ENCODE data around the gene CCDC171. TPM values are rescaled to one million over a fixed set of nuclear protein-coding genes. Genes with fewer than 3 reads are reported as not detected.

CCDC171 gene
- total RNA-seq, 2 experiments from 2014 or later = 0.49 to 1.1 TPM

GRCh38 chr9:15743512-15743911 is 190.7 kb downstream of the CCDC171 start:
- no peak for ATAC-seq (ENCODE audit: poor library complexity)
- no peak for DNase-seq
- H3K4me1 ChIP-seq (ENCODE audit: insufficient read depth, low read length) = no peaks in the 10 kb centered on the region
- no peak overlapping the region for H3K4me3 ChIP-seq (ENCODE audit: low read length)
- no peaks in the 10 kb centered on the region for H3K4me1 Mint-ChIP-seq (ENCODE audit: low read depth)
- no peak overlapping the region for H3K27ac ChIP-seq (ENCODE audit: low read depth in 1 of 2, low read length in 2 of 2)
- peaks cover 0 to 10% of the 10 kb centered on the region in 2 experiments for H3K9me3 ChIP-seq (ENCODE audit: control insufficient read depth in 1 of 2, insufficient read depth in 1 of 2, low read length in 2 of 2)
- H3K27me3 Mint-ChIP-seq = no peaks in the 10 kb centered on the region
- no peak for TF ChIP-seq CTCF (IDR thresholded peaks at IDR 0.05)
- intact Hi-C loops (cut with DNase I, micrococcal nuclease) = no loop called here
- H3K27ac Mint-ChIP-seq = no peak overlapping the region
- ChIA-PET CTCF (no interaction called here), POLR2A (no interaction called here)
- peaks cover 17% of the 10 kb centered on the region for H3K36me3 Mint-ChIP-seq (ENCODE audit: low read depth)
- no peaks in the 10 kb centered on the region for H3K27me3 ChIP-seq (ENCODE audit: control insufficient read depth in 1 of 2, insufficient read depth in 2 of 2, low read length in 2 of 2)
- H3K9me3 Mint-ChIP-seq = peaks cover 3% of the 10 kb centered on the region
- H3K4me3 Mint-ChIP-seq = no peak overlapping the region
- H3K36me3 ChIP-seq (ENCODE audit: insufficient read depth, low read length) = no peaks in the 10 kb centered on the region

GRCh38 chr9:15744196-15744595 is 191.4 kb downstream of the CCDC171 start:
- Histone ChIP-seq H3K9me3 (ENCODE audit: control insufficient read depth in 1 of 2, insufficient read depth in 1 of 2, low read length in 2 of 2) (peaks cover 0 to 10% of the 10 kb centered on the region in 2 experiments), H3K36me3 (ENCODE audit: insufficient read depth, low read length) (no peaks in the 10 kb centered on the region), H3K27ac (ENCODE audit: low read depth in 1 of 2, low read length in 2 of 2) (no peak overlapping the region), H3K4me1 (ENCODE audit: insufficient read depth, low read length) (no peaks in the 10 kb centered on the region), H3K27me3 (ENCODE audit: control insufficient read depth in 1 of 2, insufficient read depth in 2 of 2, low read length in 2 of 2) (no peaks in the 10 kb centered on the region), H3K4me3 (ENCODE audit: low read length) (no peak overlapping the region)
- peaks cover 3% of the 10 kb centered on the region for H3K9me3 Mint-ChIP-seq
- TF ChIP-seq CTCF (IDR thresholded peaks at IDR 0.05) = no peak
- ChIA-PET POLR2A (no interaction called here), CTCF (no interaction called here)
- intact Hi-C loops (cut with DNase I, micrococcal nuclease) = no loop called here
- DNase-seq (no peak), ATAC-seq (ENCODE audit: poor library complexity) (no peak)
- H3K36me3 Mint-ChIP-seq (ENCODE audit: low read depth) = peaks cover 17% of the 10 kb centered on the region
- H3K4me3 Mint-ChIP-seq = no peak overlapping the region
- H3K27ac Mint-ChIP-seq = no peak overlapping the region
- no peaks in the 10 kb centered on the region for H3K4me1 Mint-ChIP-seq (ENCODE audit: low read depth)
- no peaks in the 10 kb centered on the region for H3K27me3 Mint-ChIP-seq

GRCh38 chr9:15746905-15747304 is 194.1 kb downstream of the CCDC171 start:
- DNase-seq = no peak
- no peaks in the 10 kb centered on the region for H3K27me3 ChIP-seq (ENCODE audit: control insufficient read depth in 1 of 2, insufficient read depth in 2 of 2, low read length in 2 of 2)
- Mint-ChIP-seq H3K36me3 (ENCODE audit: low read depth) (peaks cover 17% of the 10 kb centered on the region), H3K4me3 (no peak overlapping the region), H3K9me3 (peaks cover 7% of the 10 kb centered on the region), H3K4me1 (ENCODE audit: low read depth) (no peaks in the 10 kb centered on the region), H3K27ac (no peak overlapping the region), H3K27me3 (no peaks in the 10 kb centered on the region)
- no peak for ATAC-seq (ENCODE audit: poor library complexity)
- TF ChIP-seq CTCF (IDR thresholded peaks at IDR 0.05) = no peak
- no peak overlapping the region for H3K27ac ChIP-seq (ENCODE audit: low read depth in 1 of 2, low read length in 2 of 2)
- ChIA-PET CTCF (no interaction called here), POLR2A (no interaction called here)
- H3K4me1 ChIP-seq (ENCODE audit: insufficient read depth, low read length) = no peaks in the 10 kb centered on the region
- no peaks in the 10 kb centered on the region for H3K36me3 ChIP-seq (ENCODE audit: insufficient read depth, low read length)
- intact Hi-C loops (cut with DNase I, micrococcal nuclease) = no loop called here
- peaks cover 0 to 10% of the 10 kb centered on the region in 2 experiments for H3K9me3 ChIP-seq (ENCODE audit: control insufficient read depth in 1 of 2, insufficient read depth in 1 of 2, low read length in 2 of 2)
- H3K4me3 ChIP-seq (ENCODE audit: low read length) = no peak overlapping the region
